UCSD-AML1 (cell line): ENCODE data around the gene PON2.
A peak's percentile ranks its signal among the peaks of the same experiment; 100 is the strongest.
"Not testable (repeated sequence)": the region's sequence is repeated elsewhere in the genome, so short reads cannot be mapped to it uniquely, and the experiment has no call there.

Source experiments
- DNase-seq: peaks from one replicate; lab custom pipeline; 2025; ENCODE audit not compliant: unreplicated experiment; lab: John Stamatoyannopoulos, UW

The PON2 gene

GRCh38 chr7:95434557-95435421, at the start of gene PON2:
Gene PON2, minus strand, starts transcription at chr7:95435028. Its CDS starts 77 bp downstream, at chr7:95434951.
- peak; percentile 68 for DNase-seq

- DNase-seq = no peak
Measured at GRCh38 chr7:95482424-95482823, 47.6 kb upstream of the PON2 start.

GRCh38 chr7:95481271-95482165, 46.7 kb upstream of the PON2 start:
- DNase-seq = no peak

GRCh38 chr7:95479992-95480624, 45.3 kb upstream of the PON2 start:
- DNase-seq = no peak

- no peak for DNase-seq
Measured at GRCh38 chr7:95478272-95479037, 43.6 kb upstream of the PON2 start.

GRCh38 chr7:95476904-95477594, 42.2 kb upstream of the PON2 start:
- DNase-seq = peak; percentile 4

GRCh38 chr7:95476072-95476847, 41.4 kb upstream of the PON2 start:
- DNase-seq = no peak

GRCh38 chr7:95473276-95473985, 38.6 kb upstream of the PON2 start:
- no peak for DNase-seq

- no peak for DNase-seq
Measured at GRCh38 chr7:95472581-95473161, 37.8 kb upstream of the PON2 start.

- DNase-seq = no peak
Measured at GRCh38 chr7:95471071-95471470, 36.2 kb upstream of the PON2 start.

GRCh38 chr7:95470452-95470851, 35.6 kb upstream of the PON2 start:
- DNase-seq = no peak

- no peak for DNase-seq
Measured at GRCh38 chr7:95469848-95470247, 35.0 kb upstream of the PON2 start.

- no peak for DNase-seq
Measured at GRCh38 chr7:95469187-95469586, 34.4 kb upstream of the PON2 start.

GRCh38 chr7:95467912-95468607, 33.2 kb upstream of the PON2 start:
- no peak for DNase-seq

- not testable (repeated sequence) for DNase-seq
Measured at GRCh38 chr7:95460653-95461052, 25.8 kb upstream of the PON2 start.

- DNase-seq = no peak
Measured at GRCh38 chr7:95457947-95458346, 23.1 kb upstream of the PON2 start.

- DNase-seq = no peak
Measured at GRCh38 chr7:95454438-95455045, 19.7 kb upstream of the PON2 start.
